ENCODE data around the gene TMEM120B. TPM values are rescaled to one million over a fixed set of nuclear protein-coding genes. Genes with fewer than 3 reads are reported as not detected.

The TMEM120B gene
- polyA plus RNA-seq, 1 donor from 2014 or later: 9.8 TPM

GRCh38 chr12:121781484-121781997 lies 69.0 kb downstream of the TMEM120B start:
- Histone ChIP-seq H3K27ac (ENCODE audit: low read length) (no peak overlapping the region), H3K27me3 (ENCODE audit: insufficient read depth, low read depth, low read length) (no peaks in the 10 kb centered on the region), H3K9me3 (ENCODE audit: low read length) (no peaks in the 10 kb centered on the region), H3K4me3 (ENCODE audit: low read length) (no peak overlapping the region), H3K9me2 (ENCODE audit: insufficient read depth, low read length) (no peaks in the 10 kb centered on the region), H4K20me1 (ENCODE audit: insufficient read depth) (no peaks in the 10 kb centered on the region), H3K36me3 (ENCODE audit: insufficient read depth, low read length) (no peaks in the 10 kb centered on the region), H3K9ac (ENCODE audit: low read length) (no peak overlapping the region), H3F3A (ENCODE audit: insufficient read depth, low read length, poor library complexity, severe bottlenecking) (no peaks in the 10 kb centered on the region), H3K79me2 (replicated peaks; ENCODE audit: insufficient read depth, low read length) (no peaks in the 10 kb centered on the region), H3K4me2 (ENCODE audit: low read length) (no peak overlapping the region), H2AFZ (ENCODE audit: low read depth, low read length) (no peak overlapping the region)
- TF ChIP-seq, protein P1, sequence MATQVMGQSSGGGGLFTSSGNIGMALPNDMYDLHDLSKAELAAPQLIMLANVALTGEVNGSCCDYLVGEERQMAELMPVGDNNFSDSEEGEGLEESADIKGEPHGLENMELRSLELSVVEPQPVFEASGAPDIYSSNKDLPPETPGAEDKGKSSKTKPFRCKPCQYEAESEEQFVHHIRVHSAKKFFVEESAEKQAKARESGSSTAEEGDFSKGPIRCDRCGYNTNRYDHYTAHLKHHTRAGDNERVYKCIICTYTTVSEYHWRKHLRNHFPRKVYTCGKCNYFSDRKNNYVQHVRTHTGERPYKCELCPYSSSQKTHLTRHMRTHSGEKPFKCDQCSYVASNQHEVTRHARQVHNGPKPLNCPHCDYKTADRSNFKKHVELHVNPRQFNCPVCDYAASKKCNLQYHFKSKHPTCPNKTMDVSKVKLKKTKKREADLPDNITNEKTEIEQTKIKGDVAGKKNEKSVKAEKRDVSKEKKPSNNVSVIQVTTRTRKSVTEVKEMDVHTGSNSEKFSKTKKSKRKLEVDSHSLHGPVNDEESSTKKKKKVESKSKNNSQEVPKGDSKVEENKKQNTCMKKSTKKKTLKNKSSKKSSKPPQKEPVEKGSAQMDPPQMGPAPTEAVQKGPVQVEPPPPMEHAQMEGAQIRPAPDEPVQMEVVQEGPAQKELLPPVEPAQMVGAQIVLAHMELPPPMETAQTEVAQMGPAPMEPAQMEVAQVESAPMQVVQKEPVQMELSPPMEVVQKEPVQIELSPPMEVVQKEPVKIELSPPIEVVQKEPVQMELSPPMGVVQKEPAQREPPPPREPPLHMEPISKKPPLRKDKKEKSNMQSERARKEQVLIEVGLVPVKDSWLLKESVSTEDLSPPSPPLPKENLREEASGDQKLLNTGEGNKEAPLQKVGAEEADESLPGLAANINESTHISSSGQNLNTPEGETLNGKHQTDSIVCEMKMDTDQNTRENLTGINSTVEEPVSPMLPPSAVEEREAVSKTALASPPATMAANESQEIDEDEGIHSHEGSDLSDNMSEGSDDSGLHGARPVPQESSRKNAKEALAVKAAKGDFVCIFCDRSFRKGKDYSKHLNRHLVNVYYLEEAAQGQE (IDR thresholded peaks at IDR 0.05; ENCODE audit: borderline replicate concordance): no peak
- TF ChIP-seq EZH2 (IDR thresholded peaks at IDR 0.05; ENCODE audit: borderline replicate concordance, insufficient read depth, low read length, poor library complexity, severe bottlenecking): no peak
- TF ChIP-seq TAF1 (IDR thresholded peaks at IDR 0.05; ENCODE audit: low read depth): no peak
- no peak for TF ChIP-seq EP300 (conservative IDR thresholded peaks at IDR 0.05; ENCODE audit: poor library complexity, severe bottlenecking)
- no peak for TF ChIP-seq SMC3 (conservative IDR thresholded peaks at IDR 0.05; ENCODE audit: poor library complexity)
- TF ChIP-seq POLR2AphosphoS5 (IDR thresholded peaks at IDR 0.05): no peak
- no peak for TF ChIP-seq MXI1 (conservative IDR thresholded peaks at IDR 0.05; ENCODE audit: poor library complexity, severe bottlenecking)
- TF ChIP-seq CTCF (IDR thresholded peaks at IDR 0.05; ENCODE audit: poor library complexity, severe bottlenecking): no peak
- no peak for TF ChIP-seq RAD21 (conservative IDR thresholded peaks at IDR 0.05)

- Histone ChIP-seq H2AFZ (ENCODE audit: low read depth, low read length) (no peak overlapping the region), H3K27me3 (ENCODE audit: insufficient read depth, low read depth, low read length) (no peaks in the 10 kb centered on the region), H3K79me2 (replicated peaks; ENCODE audit: insufficient read depth, low read length) (no peaks in the 10 kb centered on the region), H3K27ac (ENCODE audit: low read length) (no peak overlapping the region), H3K9me3 (ENCODE audit: low read length) (no peaks in the 10 kb centered on the region), H3F3A (ENCODE audit: insufficient read depth, low read length, poor library complexity, severe bottlenecking) (no peaks in the 10 kb centered on the region), H4K20me1 (ENCODE audit: insufficient read depth) (no peaks in the 10 kb centered on the region), H3K4me3 (ENCODE audit: low read length) (no peak overlapping the region), H3K9ac (ENCODE audit: low read length) (no peak overlapping the region), H3K9me2 (ENCODE audit: insufficient read depth, low read length) (no peaks in the 10 kb centered on the region), H3K4me2 (ENCODE audit: low read length) (no peak overlapping the region), H3K36me3 (ENCODE audit: insufficient read depth, low read length) (no peaks in the 10 kb centered on the region)
- TF ChIP-seq, protein P1 (IDR thresholded peaks at IDR 0.05; ENCODE audit: borderline replicate concordance): no peak
- TF ChIP-seq SMC3 (conservative IDR thresholded peaks at IDR 0.05; ENCODE audit: poor library complexity) (no peak), POLR2AphosphoS5 (IDR thresholded peaks at IDR 0.05) (no peak), CTCF (IDR thresholded peaks at IDR 0.05; ENCODE audit: poor library complexity, severe bottlenecking) (no peak), TAF1 (IDR thresholded peaks at IDR 0.05; ENCODE audit: low read depth) (no peak), EZH2 (IDR thresholded peaks at IDR 0.05; ENCODE audit: borderline replicate concordance, insufficient read depth, low read length, poor library complexity, severe bottlenecking) (no peak), MXI1 (conservative IDR thresholded peaks at IDR 0.05; ENCODE audit: poor library complexity, severe bottlenecking) (no peak)
Measured at GRCh38 chr12:121781998-121782979, 69.7 kb downstream of the TMEM120B start.
